Activated CD8-positive, alpha-beta memory T cell treated with anti-CD3 and anti-CD28 coated beads, Interleukin-2, amount 50 U/mL, for 48 hours (primary cell): ENCODE data around the gene SAPCD2.
"Not testable (repeated sequence)": the region's sequence is repeated elsewhere in the genome, so short reads cannot be mapped to it uniquely, and the experiment has no call there.

ENCODE experiments used
- DNase-seq: peaks from one replicate; pipeline ENCODE4 v3.0.0-alpha.2; 2020

The SAPCD2 gene, protein sequence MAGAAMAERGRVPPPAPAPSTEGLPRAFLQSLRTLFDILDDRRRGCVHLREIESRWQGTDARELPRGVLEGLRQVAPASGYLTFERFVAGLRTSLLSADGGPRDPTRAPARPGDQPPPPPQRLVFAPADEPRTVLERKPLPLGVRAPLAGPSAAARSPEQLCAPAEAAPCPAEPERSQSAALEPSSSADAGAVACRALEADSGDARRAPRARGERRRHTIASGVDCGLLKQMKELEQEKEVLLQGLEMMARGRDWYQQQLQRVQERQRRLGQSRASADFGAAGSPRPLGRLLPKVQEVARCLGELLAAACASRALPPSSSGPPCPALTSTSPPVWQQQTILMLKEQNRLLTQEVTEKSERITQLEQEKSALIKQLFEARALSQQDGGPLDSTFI

GRCh38 chr9:137070201-137070905 lies at the start of gene SAPCD2:
Gene SAPCD2 (minus strand): TSS chr9:137070557. CDS start chr9:137070460, 97 bp downstream.
- DNase-seq: peak; percentile 88

DNA sequence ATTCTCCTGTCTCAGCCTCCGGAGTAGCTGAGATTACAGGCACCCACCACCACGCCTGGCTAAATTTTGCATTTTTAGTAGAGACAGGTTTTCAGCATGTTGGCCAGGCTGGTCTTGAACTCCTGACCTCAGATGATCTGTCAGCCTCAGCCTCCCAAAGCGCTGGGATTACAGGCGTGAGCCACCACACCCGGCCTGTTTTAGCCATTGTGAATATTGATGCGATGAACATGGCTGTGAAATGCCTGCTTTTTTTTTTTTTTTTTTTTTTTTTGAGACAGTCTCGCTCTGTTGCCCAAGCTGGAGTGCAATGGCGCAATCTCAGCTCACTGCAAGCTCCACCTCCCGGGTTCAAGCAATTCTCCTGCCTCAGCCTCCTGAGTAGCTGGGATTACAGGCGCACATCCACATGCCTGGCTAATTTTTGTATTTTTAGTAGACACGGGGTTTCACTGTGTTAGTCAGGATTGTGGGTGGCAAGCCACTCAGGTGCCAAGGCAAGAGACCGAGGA lies 47.8 kb upstream of the SAPCD2 start:
- not testable (repeated sequence) for DNase-seq

DNA sequence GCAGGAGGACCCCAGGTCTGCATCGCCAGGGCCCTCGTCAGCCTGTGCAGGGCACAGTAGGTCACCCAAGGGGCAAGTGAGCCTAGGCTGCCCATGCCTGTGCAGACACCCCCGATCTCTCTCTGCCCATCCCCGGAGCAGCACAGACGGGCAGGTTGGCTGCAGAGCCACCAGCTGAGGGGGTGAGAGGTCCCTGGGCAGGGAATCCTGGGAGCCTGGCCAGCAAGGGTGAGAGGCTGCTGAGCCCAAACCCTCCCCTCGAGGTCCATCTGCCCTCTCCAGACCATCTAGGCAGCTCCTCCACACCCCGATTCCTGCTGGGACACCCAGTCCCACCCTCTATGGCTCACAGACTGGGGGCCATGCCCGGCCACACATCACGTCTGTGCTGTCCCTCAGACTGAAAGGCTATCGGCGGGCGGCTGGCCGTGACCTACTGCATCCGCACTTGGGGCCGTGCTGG lies 46.9 kb upstream of the SAPCD2 start:
- DNase-seq: no peak

GRCh38 chr9:137116728-137117127 lies 46.4 kb upstream of the SAPCD2 start:
- no peak for DNase-seq

DNA sequence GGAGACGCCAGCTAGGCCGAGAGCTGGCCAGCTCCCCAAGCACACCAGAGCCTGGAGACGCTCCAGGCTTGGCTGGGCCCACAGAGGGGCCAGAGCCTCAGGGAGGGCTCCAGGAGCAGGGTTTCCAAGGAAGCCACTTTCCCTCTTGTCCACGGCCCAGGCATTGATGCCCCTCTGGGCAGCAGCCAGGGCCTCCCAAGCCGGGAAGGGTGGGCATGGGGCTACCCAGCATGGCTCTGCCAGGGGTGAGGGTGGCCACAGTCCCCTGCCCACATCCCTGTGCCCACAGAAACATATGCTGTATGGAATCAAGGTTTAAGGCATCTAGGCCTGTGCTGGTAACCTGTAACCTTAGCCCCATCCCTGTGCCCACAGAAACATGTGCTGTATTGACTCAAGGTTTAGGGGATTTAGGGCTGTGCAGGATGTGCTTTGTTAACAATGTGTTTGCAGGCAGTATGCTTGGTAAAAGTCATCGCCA lies 45.7 kb upstream of the SAPCD2 start:
- DNase-seq: no peak

DNA sequence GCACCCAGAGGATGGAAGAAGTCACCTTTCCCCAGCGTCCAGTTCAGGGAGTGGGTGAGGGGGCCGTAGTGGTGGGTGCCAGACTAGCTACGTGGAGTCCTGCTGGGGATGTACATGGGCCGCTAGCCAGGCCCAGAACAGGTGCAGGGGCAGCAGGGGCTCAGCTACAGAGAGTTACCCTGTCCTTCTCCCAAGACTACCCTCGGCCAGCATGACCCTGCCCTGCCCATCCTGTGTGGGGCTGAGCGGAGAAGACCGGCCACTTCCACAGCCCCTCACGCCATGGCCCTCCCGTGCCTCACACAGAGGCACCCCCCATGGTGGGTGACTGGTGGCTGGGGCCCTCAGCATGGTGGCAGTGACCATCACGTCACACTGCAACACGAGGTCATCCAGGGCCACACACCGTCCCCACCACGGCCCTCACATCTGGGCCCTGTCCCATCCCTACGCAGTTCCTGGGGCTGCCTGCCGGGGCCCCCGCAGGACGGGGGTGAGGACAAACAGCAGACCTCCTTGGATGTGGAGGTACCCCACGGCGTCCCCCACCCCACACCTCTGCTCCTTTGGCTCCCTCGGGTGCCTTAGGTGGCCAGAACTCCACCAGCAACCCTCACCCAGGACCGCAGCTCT lies 45.2 kb upstream of the SAPCD2 start:
- no peak for DNase-seq

GRCh38 chr9:137114613-137115393 lies 44.4 kb upstream of the SAPCD2 start, which contains the start of gene DPP7:
Gene DPP7 (minus strand): TSS chr9:137114733. CDS start chr9:137114713, 20 bp downstream.
- DNase-seq: peak; percentile 87

GRCh38 chr9:137114220-137114612 lies 43.9 kb upstream of the SAPCD2 start:
- no peak for DNase-seq

DNA sequence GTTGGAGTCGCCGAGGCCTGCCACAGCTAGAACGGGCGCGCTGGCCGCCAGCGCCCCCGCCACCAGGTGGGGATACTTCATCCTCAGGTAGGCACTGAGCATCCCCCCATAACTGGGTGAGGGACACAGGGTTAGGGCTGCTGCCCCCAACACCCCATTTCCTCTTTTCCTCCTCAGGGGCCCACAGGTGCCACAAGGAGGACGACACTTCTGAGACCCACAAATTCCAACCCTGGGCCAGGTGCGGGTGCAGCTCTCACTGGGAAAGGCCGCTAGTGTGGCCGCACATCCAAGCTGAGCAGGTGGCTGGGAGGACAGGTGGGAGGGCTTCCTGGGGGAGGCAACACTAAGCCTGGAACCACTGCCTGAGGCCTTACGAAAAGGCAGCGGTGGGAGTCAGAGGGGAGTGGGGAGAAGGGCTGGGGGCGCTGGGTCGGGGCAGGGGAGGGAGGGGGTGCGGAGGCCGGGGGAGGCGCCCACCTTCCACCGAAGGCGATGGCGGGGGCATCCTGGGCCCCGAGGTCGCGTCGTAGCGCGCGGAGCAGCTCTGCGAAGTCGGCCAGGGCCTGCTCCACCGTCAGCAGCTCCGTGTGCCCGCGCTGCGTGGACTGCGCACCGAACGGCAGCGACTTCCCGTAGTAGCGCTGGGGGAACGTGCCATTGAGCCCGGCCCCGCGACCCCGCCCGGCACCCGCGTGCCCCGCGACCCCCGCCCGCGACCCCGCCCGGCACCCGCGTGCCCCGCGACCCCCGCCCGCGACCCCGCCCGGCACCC lies 43.2 kb upstream of the SAPCD2 start:
- DNase-seq: peak; percentile 69

DNA sequence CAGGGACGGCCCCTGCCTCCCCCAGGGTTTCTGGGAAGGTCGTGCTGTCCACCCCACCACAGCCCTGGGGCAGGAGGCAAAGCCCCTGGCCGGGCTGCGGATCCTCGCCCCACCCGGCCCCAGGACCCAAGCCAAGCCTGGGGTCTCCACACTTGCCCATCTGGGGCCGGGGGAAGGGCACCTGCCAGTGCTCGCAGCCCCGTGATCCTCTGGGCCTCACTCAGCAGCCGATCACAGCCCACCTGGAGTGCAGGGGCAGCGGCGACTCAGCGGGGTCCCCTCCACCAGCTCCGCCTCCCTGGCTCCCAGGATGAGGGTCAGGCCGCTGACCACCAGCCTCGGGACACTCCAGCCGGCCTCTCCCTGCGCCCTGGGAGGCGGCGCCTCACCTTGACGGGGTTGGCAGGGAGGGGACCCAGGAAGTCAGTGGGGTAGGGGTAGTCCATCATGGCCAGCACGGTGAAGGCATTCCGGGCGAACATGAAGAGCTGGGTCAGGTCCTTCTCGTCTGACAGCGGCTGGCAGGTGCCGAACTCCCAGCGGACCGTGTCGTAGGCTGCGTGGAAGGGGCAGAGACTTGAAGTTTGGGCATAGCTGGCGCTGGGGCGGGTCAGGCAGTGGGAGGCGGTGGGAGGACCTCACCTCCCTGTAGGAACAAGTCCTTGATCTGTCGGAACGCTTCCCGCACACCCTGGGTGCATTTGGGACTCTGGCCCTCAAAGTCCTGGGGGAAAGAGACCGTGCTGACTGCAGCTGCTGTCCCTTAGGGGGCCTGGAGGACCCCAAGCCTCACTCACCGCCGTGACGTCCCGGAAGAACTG lies 42.4 kb upstream of the SAPCD2 start:
- DNase-seq: no peak

DNA sequence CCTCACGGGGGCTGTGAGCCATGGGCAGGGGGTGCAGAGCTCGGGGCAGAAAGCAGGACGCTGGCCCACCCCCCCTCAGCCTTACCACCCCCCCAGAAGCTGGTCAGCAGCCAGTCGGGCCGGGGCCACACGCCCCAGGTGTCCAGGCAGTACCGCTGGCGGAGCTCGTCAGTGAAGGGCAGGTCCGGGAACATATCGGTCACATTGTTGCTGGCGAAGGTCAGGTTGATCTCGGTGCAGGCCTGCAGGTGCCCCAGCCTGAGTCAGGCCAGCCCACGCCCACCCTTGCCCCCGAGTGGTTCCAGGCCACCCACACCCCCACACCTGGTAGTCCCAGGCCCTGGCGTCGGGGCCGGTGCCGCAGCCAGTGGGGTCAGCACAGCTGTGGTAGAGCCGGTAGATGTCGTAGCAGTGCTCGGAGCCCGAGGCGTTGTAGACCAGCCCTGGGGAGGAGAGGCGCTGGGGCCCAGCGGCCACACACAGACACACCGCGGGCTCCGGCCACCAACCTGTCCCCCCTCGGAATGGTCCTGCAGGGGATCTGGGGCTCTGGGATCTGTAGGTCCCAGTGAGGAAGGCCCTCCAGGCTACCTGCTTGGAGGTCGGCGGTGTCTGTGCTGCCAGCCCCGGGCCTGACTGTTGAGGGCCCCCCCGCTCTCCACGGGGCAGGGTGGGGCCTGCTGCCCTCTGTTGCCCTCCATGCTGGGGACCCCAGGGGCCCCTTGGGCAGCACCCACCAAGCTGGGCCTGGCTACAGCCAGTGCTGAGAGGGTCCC lies 41.6 kb upstream of the SAPCD2 start:
- DNase-seq: no peak

GRCh38 chr9:137110911-137111787 lies 40.8 kb upstream of the SAPCD2 start:
- DNase-seq: no peak

DNA sequence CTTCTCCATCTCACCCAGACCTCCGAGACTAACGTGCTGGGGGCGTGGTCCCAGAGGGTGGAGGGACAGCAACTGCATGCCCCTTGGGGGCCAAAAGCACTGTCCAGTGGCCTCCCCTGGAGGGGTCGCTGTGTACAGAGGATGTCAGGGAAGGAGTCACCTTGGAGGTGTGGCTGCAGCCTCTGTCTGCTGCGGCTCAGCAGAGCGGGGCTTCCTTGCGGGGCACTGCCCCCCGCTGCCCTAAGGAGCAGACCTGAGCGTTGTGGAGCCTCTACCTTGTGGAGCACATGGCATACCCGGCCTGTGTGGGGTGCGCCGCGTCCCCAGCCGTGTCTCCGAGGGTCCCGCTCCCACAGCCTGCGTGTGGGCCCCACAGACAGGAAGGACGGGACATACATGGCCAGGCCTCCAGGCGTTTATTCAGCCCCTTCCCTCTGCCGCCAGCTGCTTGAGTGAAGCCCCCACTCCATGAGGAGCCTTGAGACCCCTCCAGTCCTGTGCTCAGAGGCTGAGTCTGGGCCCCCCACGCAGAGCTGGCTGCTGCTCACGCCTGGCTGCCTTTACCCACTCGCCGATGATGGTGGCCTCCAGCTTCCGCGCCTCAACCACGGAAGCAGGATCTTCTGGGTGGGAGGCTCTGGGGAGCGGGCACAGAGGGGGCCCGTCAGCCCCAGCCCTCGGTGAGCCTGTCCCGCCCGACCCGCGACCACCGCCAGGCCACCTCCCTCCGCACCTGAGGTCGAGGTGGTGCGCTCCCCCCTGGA lies 40.0 kb upstream of the SAPCD2 start:
- DNase-seq: no peak

- DNase-seq: no peak
Measured at GRCh38 chr9:137109250-137110146, 39.1 kb upstream of the SAPCD2 start.

DNA sequence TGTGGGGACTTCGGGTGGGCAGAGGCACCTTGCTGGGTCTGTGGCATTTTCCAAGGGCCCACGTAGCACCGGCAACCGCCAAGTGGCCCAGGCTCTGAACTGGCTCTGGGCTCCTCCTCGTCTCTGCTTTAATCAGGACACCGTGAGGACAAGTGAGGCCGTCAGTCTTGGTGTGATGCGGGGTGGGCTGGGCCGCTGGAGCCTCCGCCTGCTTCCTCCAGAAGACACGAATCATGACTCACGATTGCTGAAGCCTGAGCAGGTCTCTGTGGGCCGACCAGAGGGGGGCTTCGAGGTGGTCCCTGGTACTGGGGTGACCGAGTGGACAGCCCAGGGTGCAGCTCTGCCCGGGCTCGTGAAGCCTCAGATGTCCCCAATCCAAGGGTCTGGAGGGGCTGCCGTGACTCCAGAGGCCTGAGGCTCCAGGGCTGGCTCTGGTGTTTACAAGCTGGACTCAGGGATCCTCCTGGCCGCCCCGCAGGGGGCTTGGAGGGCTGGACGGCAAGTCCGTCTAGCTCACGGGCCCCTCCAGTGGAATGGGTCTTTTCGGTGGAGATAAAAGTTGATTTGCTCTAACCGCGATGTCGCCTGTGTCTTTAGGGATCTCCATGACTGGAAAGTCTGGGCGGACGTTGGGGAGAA lies 38.4 kb upstream of the SAPCD2 start:
- DNase-seq: no peak

DNA sequence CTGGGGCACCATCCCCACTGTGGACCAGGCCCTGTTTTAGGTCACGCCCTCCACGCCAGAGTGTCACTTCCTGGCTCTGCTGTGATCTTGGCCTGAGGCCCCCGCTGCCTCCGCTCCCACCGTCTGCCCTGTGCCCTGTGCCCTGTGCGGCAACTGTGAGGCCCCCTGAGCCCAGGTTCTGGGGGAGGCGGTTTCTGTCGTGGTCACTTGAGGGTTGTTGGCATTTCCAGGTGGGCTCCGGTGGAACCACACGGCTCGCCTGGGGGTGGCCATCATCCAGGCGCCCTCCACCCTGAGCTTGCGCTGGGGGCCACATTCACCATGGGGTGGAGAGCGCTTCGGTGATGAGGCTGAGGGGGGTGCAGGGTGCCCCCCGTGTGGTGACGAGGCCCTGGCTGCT lies 37.6 kb upstream of the SAPCD2 start:
- no peak for DNase-seq
